HCT116 (cell line): ENCODE results near the gene GPAM.

ENCODE experiments used
- CEBPB ChIP-seq: IDR thresholded peaks from 2 replicates; pipeline ENCODE4 v1.6.1; 2012; ENCODE audit warnings: low read depth
- FOSL1 ChIP-seq: IDR thresholded peaks from 2 replicates; pipeline ENCODE4 v1.6.1; 2012; ENCODE audit warnings: low read depth
- TF ChIP-seq, protein P1 (sequence below), 3 experiments: fragments of 200-600 bp in 1 of 3; sonication (generic) in 1 of 3; IDR thresholded peaks in 2 of 3; conservative IDR thresholded peaks in 1 of 3; 2 replicates each; pipeline ENCODE4 v1.5.1; 2012 to 2017; ENCODE audit warnings: low read depth in 2 of 3, low read length in 2 of 3, antibody characterized with exemption in 1 of 3, borderline replicate concordance in 1 of 3, control low read depth in 1 of 3, mild to moderate bottlenecking in 1 of 3, mixed read lengths in 1 of 3, mixed run types in 1 of 3, moderate library complexity in 1 of 3; ENCODE audit not compliant: insufficient read depth in 1 of 3

DNA sequence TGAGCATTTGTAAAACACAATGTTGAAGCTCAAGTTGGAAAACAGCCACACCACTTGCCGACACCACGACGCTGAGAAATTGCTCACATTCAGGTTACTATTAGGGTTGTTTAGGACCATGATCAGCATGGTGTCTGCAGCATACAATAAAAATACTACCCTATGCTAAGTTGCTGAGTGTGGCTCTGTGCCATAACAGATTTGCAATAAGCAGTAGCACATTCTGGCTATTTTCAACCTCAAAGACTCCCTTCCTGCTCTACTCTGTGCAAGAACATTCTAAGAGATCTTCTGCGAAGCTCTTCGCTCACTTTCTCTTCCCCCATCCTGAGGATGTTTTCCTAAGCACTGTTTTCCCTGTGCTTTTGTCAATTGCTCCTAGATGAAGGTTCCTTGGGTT lies 38.3 kb downstream of the GPAM start:
- TF ChIP-seq, protein P1, sequence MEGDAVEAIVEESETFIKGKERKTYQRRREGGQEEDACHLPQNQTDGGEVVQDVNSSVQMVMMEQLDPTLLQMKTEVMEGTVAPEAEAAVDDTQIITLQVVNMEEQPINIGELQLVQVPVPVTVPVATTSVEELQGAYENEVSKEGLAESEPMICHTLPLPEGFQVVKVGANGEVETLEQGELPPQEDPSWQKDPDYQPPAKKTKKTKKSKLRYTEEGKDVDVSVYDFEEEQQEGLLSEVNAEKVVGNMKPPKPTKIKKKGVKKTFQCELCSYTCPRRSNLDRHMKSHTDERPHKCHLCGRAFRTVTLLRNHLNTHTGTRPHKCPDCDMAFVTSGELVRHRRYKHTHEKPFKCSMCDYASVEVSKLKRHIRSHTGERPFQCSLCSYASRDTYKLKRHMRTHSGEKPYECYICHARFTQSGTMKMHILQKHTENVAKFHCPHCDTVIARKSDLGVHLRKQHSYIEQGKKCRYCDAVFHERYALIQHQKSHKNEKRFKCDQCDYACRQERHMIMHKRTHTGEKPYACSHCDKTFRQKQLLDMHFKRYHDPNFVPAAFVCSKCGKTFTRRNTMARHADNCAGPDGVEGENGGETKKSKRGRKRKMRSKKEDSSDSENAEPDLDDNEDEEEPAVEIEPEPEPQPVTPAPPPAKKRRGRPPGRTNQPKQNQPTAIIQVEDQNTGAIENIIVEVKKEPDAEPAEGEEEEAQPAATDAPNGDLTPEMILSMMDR (IDR thresholded peaks at IDR 0.05 in 2 of 3, conservative IDR thresholded peaks at IDR 0.05 in 1 of 3; ENCODE audit: borderline replicate concordance in 1 of 3, insufficient read depth in 1 of 3, low read depth in 2 of 3, low read length in 2 of 3), result no peak
- TF ChIP-seq FOSL1 (no peak), CEBPB (no peak)
